ENCODE data around the gene THAP4. TPM values are rescaled to one million over a fixed set of nuclear protein-coding genes. Genes with fewer than 3 reads are reported as not detected.

THAP4 gene
- total and polyA plus RNA-seq, 2 of the 13 experiments (the other 11 are each of a cell fraction or from before 2014, with no cell fraction given): 59.7 to 75.7 TPM

- H3K9ac ChIP-seq (ENCODE audit: insufficient read depth, low read depth, low read length): no peak overlapping the region
- no peak overlapping the region for H3K27ac ChIP-seq (ENCODE audit: extremely low read length, insufficient read depth, low read length)
- WGBS (ENCODE audit: low lambda C conversion rate): 97% methylated on average over 10 of the region's 10 CpGs
- H3K36me3 ChIP-seq (replicated peaks in 1 of 2; ENCODE audit: control insufficient read depth in 1 of 2, insufficient read depth in 2 of 2, low read length in 2 of 2): peaks cover 13 to 65% of the 10 kb centered on the region in 2 experiments
- DNase-seq (ENCODE audit: low spot score) (no peak), FAIRE-seq (no peak), ATAC-seq (peak; percentile 38)
- H3K4me1 ChIP-seq (ENCODE audit: insufficient read depth, low read length): peaks cover 12% of the 10 kb centered on the region; the same call in 1 of the 2 replicates
- H3K9me3 ChIP-seq (ENCODE audit: low read length): no peaks in the 10 kb centered on the region
- no peak overlapping the region for H2AFZ ChIP-seq (ENCODE audit: low read length)
- BruUV-seq (replicated peaks): no TSS peak
- intact Hi-C loops (cut with micrococcal nuclease; ENCODE audit: unreplicated experiment) (no loop called here), in situ Hi-C loops (cut with HindIII; ENCODE audit: extremely low pct_ligation_motif_present, low pct_unique_long_range_greater_than_20kb) (loop anchor here (25.0 kb wide), 1 partner anchor 765 kb away; the partner anchor contains the start of gene AGXT)
- ChIA-PET POLR2A (no interaction called here), CTCF (ENCODE audit: low intra/inter-chr PET ratio, low total read pairs) (no interaction called here)
- H3K4me2 ChIP-seq (ENCODE audit: low read depth, low read length): no peak overlapping the region
- TF ChIP-seq AGO2 (optimal IDR thresholded peaks at IDR 0.05; ENCODE audit: low read depth, low read length) (peak; percentile 67), NR3C1 (CRISPR knock-in tag; IDR thresholded peaks at IDR 0.05) (no peak)
- H3K4me3 ChIP-seq (replicated peaks in 1 of 3; ENCODE audit: insufficient read depth in 1 of 3, low read depth in 2 of 3, low read length in 3 of 3): no peak overlapping the region
- H3K27me3 ChIP-seq (ENCODE audit: control insufficient read depth in 1 of 2, insufficient read depth in 2 of 2, low read length in 2 of 2): no peaks in the 10 kb centered on the region
- H4K20me1 ChIP-seq (ENCODE audit: insufficient read depth, low read length): peaks cover 10% of the 10 kb centered on the region
- H3K79me2 ChIP-seq (ENCODE audit: insufficient read depth, low read length): peaks cover 84% of the 10 kb centered on the region
Observed at GRCh38 chr2:241627675-241628074, 9.3 kb downstream of the THAP4 start.

GRCh38 chr2:241620419-241620769 is 16.6 kb downstream of the THAP4 start:
- no peak overlapping the region for H3K4me2 ChIP-seq (ENCODE audit: low read depth, low read length)
- TF ChIP-seq ETS1 (CRISPR knock-in tag; IDR thresholded peaks at IDR 0.05) (no peak), ASH2L (IDR thresholded peaks at IDR 0.05; ENCODE audit: insufficient read length, low read depth, low read length) (peak; percentile 94)
- peaks cover 12% of the 10 kb centered on the region; the same call in 1 of the 2 replicates for H3K4me1 ChIP-seq (ENCODE audit: insufficient read depth, low read length)
- BruUV-seq (replicated peaks): no TSS peak
- ATAC-seq (no peak), DNase-seq (ENCODE audit: low spot score) (no peak), FAIRE-seq (no peak)
- no peaks in the 10 kb centered on the region; a peak in 1 of 5 replicates for H3K27me3 ChIP-seq (ENCODE audit: control insufficient read depth in 1 of 2, insufficient read depth in 2 of 2, low read length in 2 of 2)
- ChIA-PET CTCF (ENCODE audit: low intra/inter-chr PET ratio, low total read pairs) (no interaction called here), POLR2A (no interaction called here)
- H3K4me3 ChIP-seq (replicated peaks in 1 of 3; ENCODE audit: insufficient read depth in 1 of 3, low read depth in 2 of 3, low read length in 3 of 3): no peak overlapping the region
- no peak overlapping the region for H3K9ac ChIP-seq (ENCODE audit: insufficient read depth, low read depth, low read length)
- in situ Hi-C loops (cut with HindIII; ENCODE audit: extremely low pct_ligation_motif_present, low pct_unique_long_range_greater_than_20kb) (no loop called here), intact Hi-C loops (cut with micrococcal nuclease; ENCODE audit: unreplicated experiment) (no loop called here)
- peaks cover 17 to 54% of the 10 kb centered on the region in 2 experiments for H3K36me3 ChIP-seq (replicated peaks in 1 of 2; ENCODE audit: control insufficient read depth in 1 of 2, insufficient read depth in 2 of 2, low read length in 2 of 2)
- peaks cover 86% of the 10 kb centered on the region for H3K79me2 ChIP-seq (ENCODE audit: insufficient read depth, low read length)
- no peak overlapping the region for H3K27ac ChIP-seq (ENCODE audit: extremely low read length, insufficient read depth, low read length)
- H2AFZ ChIP-seq (ENCODE audit: low read length): no peak overlapping the region
- H4K20me1 ChIP-seq (ENCODE audit: insufficient read depth, low read length): 0 out of 2 replicates have a peak, but pooled peaks cover 10% of the 10 kb centered on the region
- WGBS (ENCODE audit: low lambda C conversion rate): 98% methylated on average over 6 of the region's 6 CpGs
- no peaks in the 10 kb centered on the region for H3K9me3 ChIP-seq (ENCODE audit: low read length)
